OCI-LY1 (cell line): Measurements from ENCODE around the gene MBOAT1.

Source experiments
- EZH2 ChIP-seq: fragments of 200-600 bp; sonication (generic), shearing (Covaris generic); IDR thresholded peaks from 2 replicates; pipeline ENCODE4 v1.8.0; 2017; ENCODE audit warnings: borderline replicate concordance, mixed run types, mild to moderate bottlenecking, antibody characterized with exemption, low read length, moderate library complexity, mixed read lengths
- TF ChIP-seq, protein P1 (sequence below): fragments of 200-600 bp; sonication (generic), shearing (Covaris generic); IDR thresholded peaks from 2 replicates; pipeline ENCODE4 v1.5.1; 2017; ENCODE audit warnings: mild to moderate bottlenecking, antibody characterized with exemption, low read length, moderate library complexity, mixed read lengths

GRCh38 chr6:20058912-20059311 is 153.4 kb downstream of the MBOAT1 start:
- TF ChIP-seq, protein P1, sequence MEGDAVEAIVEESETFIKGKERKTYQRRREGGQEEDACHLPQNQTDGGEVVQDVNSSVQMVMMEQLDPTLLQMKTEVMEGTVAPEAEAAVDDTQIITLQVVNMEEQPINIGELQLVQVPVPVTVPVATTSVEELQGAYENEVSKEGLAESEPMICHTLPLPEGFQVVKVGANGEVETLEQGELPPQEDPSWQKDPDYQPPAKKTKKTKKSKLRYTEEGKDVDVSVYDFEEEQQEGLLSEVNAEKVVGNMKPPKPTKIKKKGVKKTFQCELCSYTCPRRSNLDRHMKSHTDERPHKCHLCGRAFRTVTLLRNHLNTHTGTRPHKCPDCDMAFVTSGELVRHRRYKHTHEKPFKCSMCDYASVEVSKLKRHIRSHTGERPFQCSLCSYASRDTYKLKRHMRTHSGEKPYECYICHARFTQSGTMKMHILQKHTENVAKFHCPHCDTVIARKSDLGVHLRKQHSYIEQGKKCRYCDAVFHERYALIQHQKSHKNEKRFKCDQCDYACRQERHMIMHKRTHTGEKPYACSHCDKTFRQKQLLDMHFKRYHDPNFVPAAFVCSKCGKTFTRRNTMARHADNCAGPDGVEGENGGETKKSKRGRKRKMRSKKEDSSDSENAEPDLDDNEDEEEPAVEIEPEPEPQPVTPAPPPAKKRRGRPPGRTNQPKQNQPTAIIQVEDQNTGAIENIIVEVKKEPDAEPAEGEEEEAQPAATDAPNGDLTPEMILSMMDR: no peak
- no peak for TF ChIP-seq EZH2
